ENCODE results near the gene AKT1S1.
"Not testable (repeated sequence)": the region's sequence is repeated elsewhere in the genome, so short reads cannot be mapped to it uniquely, and the experiment has no call there.

AKT1S1 gene

GRCh38 chr19:49877020-49877878, at the start of gene AKT1S1, which contains the start of gene TBC1D17:
Gene AKT1S1 (minus strand): TSS chr19:49877355. CDS start chr19:49873295, 4,060 bp downstream.
Gene TBC1D17 (plus strand): TSS chr19:49877702. CDS start chr19:49877724, 22 bp downstream.
- DNase-seq = peak; percentile 99

GRCh38 chr19:49926515-49926914, 49.4 kb upstream of the AKT1S1 start:
- no peak for DNase-seq

- DNase-seq = no peak
Measured at GRCh38 chr19:49925486-49925885, 48.3 kb upstream of the AKT1S1 start.

- DNase-seq = not testable (repeated sequence)
Measured at GRCh38 chr19:49924881-49925210, 47.7 kb upstream of the AKT1S1 start.

- no peak for DNase-seq
Measured at GRCh38 chr19:49924004-49924880, 47.1 kb upstream of the AKT1S1 start.

GRCh38 chr19:49923055-49924003, 46.2 kb upstream of the AKT1S1 start:
- no peak for DNase-seq

- DNase-seq = no peak
Measured at GRCh38 chr19:49921871-49922795, 45.0 kb upstream of the AKT1S1 start.

- no peak for DNase-seq
Measured at GRCh38 chr19:49920624-49921363, 43.6 kb upstream of the AKT1S1 start.

GRCh38 chr19:49918089-49918488, 40.9 kb upstream of the AKT1S1 start:
- no peak for DNase-seq

GRCh38 chr19:49916839-49917733, 39.9 kb upstream of the AKT1S1 start:
- DNase-seq = no peak

GRCh38 chr19:49915271-49915670, 38.1 kb upstream of the AKT1S1 start:
- no peak for DNase-seq

- no peak for DNase-seq
Measured at GRCh38 chr19:49913720-49914119, 36.6 kb upstream of the AKT1S1 start.

- no peak for DNase-seq
Measured at GRCh38 chr19:49912965-49913685, 36.0 kb upstream of the AKT1S1 start.

GRCh38 chr19:49911381-49912145, 34.4 kb upstream of the AKT1S1 start:
- DNase-seq = no peak

GRCh38 chr19:49910179-49910578, 33.0 kb upstream of the AKT1S1 start:
- DNase-seq = no peak

GRCh38 chr19:49908480-49909420, 31.6 kb upstream of the AKT1S1 start:
- no peak for DNase-seq
